GM18526 (cell line): ENCODE measurements around the gene HBA1.
"Not testable (repeated sequence)": the region's sequence is repeated elsewhere in the genome, so short reads cannot be mapped to it uniquely, and the experiment has no call there.

Source experiments
- POLR2A ChIP-seq: IDR thresholded peaks from 3 replicates; pipeline ENCODE4 v1.6.1; 2011; ENCODE audit not compliant: insufficient read length; ENCODE audit errors: extremely low read depth

The HBA1 gene

GRCh38 chr16:176477-177382 lies at the start of gene HBA1:
Gene HBA1, plus strand, starts transcription at chr16:176680. Its CDS starts 37 bp downstream, at chr16:176717.
- not testable (repeated sequence) for TF ChIP-seq POLR2A

DNA sequence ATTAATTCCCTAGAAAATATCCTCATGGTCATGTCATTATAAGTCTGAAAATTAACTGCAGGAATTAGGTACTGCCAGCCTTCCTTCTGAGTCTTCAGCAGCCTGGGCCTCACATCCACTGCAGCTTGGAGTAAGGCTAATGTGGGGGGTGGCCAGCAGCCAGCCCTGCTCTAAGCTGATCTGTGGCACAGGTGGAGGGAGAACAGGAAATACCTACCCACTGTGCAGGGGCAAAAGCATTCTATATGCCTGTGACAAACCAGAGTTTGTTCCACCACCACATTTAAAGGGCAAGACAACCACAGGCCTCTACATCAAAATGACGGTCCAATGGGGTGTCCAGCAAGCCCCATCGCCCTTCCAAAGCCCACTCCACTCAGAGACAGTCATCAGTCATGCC lies 47.4 kb upstream of the HBA1 start:
- TF ChIP-seq POLR2A, result no peak

DNA sequence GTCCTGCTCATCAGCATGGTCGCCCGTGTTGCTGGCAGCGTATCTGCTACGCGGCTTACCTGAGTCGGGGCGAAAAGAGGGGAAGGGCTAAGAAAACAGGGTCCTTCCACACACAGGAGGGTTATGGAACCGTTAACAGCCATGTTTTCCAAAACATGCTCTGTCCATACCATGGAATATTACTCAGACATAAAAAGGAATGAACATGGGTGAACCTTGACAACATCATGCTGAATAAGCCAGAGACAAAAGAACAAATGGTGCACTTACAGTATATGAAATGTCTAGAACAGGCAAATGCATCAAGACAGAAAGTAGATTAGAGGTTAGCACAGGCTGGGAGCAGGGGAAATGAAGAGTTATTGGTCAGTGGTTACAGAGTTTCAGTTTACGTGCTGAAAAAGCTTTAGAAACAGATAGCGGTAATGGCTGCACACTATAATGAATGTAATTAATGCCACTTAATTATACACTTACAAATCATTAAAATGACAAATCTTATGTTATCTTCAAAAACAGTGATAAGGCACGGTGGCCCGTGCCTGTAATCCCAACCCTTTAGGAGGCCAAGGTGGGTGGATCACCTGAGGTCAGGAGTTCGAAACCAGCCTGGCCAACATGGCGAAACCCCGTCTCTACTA lies 45.8 kb upstream of the HBA1 start:
- no peak for TF ChIP-seq POLR2A

DNA sequence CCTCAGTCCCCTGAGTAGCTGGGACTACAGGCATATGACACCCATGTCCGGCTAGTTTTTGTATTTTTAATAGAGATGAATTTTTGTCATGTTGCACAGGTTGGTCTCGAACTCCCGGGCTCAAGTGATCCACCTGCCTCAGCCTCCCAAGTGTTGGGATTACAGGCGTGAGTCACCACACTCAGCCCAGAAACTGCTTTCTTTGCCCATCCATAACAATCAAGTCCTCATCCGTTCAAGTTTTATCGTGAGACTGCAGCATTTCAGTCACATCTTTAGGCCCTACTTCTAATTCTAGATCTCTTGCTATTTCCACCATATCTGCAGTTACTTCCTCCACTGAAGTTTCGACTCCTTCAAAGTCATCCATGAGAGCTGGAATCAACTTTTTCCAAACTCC lies 44.4 kb upstream of the HBA1 start:
- no peak for TF ChIP-seq POLR2A

- no peak for TF ChIP-seq POLR2A
These were observed 42.8 kb upstream of the HBA1 start for GRCh38 chr16:133716-134115.

DNA sequence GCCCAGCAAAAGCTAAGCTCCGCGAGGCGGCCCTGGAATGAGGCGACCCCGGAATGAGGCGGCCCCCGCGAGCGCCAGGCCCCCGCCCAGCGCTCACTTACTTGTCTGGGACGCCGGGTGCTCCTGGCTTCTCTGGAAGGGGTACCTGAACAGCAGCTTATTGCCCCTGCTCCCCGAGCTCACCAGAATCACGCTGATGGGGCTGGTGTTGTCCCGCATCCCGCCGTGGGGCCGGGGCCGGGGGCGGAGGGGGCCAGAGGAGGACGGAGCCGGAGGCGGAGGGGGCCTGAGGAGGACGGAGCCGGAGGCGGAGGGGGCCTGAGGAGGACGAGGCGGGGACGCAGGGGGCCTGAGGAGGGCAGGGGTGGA lies 38.4 kb upstream of the HBA1 start:
- no peak for TF ChIP-seq POLR2A

DNA sequence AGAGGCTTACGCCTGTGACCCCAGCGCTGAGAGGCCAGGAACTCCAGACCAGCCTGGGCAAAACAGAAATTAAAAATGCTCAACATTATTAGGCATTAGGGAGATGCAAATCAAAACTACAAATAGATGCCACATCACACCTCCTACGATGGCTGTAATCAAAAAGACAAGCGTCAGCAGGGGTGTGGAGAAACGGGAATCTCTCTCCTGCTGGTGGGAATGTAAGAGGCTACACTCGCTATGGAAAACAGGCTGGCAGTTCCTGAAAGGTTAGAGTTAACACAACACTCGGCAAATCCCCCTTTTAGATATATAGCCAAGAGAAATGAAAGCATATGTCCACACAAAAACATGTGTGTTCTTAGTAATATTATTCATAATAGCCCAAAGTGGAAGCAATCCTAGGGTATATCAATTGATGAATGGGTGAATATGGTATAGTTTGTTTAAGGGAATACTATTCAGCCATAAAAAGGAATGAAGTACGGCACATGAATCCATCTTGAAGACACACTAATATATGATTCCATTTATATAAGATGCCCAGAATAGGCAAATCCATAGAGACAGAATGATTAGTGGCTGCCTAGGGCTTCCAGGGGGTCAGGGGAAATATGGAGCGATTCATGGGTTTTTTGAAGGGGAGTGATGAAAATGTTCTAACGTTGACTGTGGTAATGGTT lies 36.2 kb upstream of the HBA1 start:
- no peak for TF ChIP-seq POLR2A

GRCh38 chr16:142405-142967 lies 34.0 kb upstream of the HBA1 start:
- no peak for TF ChIP-seq POLR2A

DNA sequence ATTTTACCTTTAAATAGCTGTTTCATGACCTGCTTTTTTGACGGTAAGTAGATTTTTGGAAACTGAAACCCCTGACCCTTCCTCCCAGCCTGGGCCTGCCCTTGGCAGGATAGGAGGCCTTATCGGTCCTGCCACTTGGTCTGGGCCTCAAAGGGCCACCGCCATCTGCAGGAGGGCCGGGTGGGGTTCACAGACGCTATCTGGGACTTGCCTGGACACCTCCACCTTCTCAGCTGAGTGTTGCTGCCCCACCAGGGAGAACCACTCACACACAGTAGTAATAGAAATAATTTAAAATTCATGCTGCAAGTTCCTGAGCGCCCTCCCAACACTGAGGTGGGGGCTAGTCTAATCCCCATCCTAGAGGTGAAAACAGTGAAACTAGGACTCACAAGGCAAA lies 33.4 kb upstream of the HBA1 start:
- no peak for TF ChIP-seq POLR2A

GRCh38 chr16:143456-143855 lies 33.0 kb upstream of the HBA1 start:
- no peak for TF ChIP-seq POLR2A

- no peak for TF ChIP-seq POLR2A
These were observed 31.7 kb upstream of the HBA1 start for GRCh38 chr16:144797-145252.

DNA sequence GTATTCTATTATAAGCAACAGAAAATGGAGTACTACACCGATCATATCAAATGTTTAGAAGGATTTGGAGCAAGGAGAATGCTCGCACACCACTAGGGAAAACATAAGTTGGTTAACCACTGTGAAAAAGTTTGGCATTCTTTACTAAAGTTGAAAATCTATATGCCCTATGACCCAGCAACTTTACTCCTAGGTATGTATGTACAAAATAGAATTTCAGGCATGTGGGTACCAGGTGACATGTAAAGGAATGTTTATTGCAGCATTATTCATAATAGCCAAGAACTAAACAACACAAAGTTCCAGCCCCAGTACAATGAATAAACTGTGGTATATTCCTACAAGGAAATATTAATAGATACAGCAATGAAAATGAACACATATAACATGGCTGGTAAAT lies 29.8 kb upstream of the HBA1 start:
- no peak for TF ChIP-seq POLR2A

DNA sequence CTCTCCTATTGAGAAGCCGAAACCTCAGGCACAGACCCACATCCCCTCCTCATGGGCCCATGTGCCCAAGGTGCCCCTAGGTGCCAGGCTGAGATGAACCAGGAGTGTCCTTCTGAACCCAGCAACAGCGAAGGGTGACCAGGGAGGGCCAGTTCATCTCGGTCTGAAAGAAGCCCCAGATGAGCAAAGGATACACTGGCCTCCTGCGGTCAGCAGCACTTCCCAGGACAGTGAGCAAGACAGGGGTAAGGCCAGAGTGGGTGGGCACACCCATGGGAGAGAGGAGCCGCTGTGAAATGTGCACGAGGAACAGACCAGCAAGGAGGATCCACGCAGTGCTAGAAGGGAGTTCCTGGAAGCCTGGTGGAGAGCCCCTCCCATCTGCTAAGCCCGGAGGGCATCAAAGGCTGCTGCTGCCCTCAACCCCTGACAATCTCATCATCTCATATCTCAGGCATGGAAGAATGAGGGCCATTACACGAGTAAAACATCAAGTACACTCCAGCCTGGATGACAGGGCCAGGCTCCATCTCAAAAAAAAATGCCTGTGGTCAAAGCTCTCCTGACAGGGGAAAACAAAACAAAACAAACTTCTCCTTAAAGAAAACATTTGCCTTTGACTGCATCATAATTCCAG lies 27.3 kb upstream of the HBA1 start:
- TF ChIP-seq POLR2A, result no peak

DNA sequence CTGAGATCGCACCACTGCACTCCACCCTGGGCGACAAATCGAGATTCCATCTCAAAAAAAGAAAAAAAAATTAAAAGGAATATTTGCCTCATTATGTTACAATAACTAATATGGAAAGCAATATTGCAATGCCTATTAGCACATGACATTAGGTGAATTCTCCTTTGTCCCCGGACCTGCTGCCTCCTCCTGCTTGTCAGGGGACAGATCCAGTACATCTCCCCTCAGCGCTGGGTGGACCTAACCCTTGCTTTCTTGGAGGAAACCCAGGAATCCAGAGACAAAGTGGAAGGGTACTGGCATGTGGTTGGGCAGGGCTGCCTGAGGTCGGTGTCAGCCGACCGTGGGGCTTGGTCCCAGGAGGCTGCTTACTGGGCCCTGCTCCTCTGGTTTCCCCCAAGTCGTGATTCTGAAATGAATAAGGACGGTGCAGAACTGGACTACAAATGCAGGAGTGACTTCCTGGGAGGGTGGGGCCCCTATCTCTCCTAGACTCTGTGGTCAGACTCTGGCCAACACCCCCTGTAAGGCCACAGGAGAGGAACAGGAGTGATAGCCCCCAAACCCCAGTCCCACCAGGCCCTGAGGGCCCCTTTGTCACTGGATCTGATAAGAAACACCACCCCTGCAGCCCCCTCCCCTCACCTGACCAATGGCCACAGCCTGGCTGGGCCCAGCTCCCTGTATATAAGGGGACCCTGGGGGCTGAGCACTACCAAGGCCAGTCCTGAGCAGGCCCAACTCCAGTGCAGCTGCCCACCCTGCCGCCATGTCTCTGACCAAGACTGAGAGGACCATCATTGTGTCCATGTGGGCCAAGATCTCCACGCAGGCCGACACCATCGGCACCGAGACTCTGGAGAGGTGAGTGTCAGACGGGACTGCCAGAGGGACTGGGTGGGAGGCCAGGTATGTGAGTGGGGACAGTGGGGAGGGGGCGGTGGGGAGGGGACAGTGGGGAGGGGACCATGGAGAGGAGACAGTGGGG lies 24.0 kb upstream of the HBA1 start, which contains the start of gene HBZ:
TSS of gene HBZ (plus strand) at position 504 of the 988 bp plus-strand sequence. CDS start at position 770, 266 bp downstream.
- TF ChIP-seq POLR2A, result no peak
